Suppressor macrophage treated with lipopolysaccharide for 4 hours (primary cell): Measurements from ENCODE around the gene F2RL1.
"Not testable (repeated sequence)": the region's sequence is repeated elsewhere in the genome, so short reads cannot be mapped to it uniquely, and the experiment has no call there.

Experiments used
- DNase-seq: peaks from one replicate; pipeline ENCODE4 v3.0.0-alpha.2; 2020

F2RL1 gene

DNA sequence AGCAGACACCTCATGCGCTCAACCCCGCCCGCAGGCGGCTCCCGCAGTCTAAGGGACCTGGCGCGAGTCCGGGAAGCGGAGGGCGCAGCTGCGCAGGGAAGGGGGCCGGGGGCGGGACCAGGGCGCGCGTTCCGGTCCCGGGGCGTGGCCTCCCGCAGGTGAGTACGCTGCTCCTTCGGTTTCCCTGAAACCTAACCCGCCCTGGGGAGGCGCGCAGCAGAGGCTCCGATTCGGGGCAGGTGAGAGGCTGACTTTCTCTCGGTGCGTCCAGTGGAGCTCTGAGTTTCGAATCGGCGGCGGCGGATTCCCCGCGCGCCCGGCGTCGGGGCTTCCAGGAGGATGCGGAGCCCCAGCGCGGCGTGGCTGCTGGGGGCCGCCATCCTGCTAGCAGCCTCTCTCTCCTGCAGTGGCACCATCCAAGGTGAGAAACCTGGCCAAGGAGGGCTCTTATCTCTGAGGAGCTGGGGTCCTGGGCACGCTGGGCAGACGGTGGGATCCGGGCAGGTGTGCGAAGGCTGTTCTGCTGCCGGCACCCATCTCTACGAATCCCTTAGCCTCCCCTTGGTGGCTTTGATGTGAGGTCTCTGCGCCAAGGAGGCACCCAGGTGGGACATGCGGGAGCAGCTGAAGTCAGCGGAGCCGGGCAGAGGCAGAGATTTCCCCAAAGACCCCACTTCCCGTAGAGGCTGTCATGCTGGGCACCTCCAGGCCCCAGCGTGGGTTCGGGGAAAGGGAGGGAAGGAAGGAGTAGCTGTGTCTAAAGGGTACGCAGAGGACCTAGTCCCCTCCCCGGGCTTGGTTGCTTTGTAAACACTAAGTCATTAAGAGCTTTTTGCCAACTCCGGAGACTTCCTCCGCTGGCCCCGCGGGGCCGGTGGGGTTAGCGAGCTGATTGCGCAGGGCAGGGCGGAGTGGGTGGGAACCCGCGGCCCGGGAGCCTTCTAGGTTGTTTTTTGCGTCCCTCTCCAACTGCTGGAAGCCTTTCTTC lies at the start of gene F2RL1:
Gene F2RL1, plus strand, starts transcription at position 187 of the 988 bp plus-strand sequence. Its CDS starts 153 bp downstream, at position 340.
- DNase-seq, result peak; percentile 44

DNA sequence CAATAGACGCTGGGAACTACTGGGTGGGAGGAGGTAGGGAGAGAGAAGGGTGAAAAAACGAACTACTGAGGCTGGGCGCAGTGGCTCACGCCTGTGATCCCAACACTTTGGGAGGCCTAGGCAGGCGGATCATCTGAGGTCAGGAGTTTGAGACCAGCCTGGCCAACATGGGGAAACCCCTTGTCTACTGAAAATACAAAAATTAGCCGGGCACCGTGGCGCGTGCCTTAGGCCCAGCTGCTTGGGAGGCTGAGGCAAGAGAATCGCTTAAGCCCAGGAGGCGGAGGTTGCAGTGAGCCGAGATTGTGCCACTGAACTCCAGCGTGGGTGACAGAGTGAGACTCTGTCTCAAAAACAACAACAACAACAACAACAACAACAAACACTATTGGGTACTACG lies 47.8 kb upstream of the F2RL1 start:
- not testable (repeated sequence) for DNase-seq

DNA sequence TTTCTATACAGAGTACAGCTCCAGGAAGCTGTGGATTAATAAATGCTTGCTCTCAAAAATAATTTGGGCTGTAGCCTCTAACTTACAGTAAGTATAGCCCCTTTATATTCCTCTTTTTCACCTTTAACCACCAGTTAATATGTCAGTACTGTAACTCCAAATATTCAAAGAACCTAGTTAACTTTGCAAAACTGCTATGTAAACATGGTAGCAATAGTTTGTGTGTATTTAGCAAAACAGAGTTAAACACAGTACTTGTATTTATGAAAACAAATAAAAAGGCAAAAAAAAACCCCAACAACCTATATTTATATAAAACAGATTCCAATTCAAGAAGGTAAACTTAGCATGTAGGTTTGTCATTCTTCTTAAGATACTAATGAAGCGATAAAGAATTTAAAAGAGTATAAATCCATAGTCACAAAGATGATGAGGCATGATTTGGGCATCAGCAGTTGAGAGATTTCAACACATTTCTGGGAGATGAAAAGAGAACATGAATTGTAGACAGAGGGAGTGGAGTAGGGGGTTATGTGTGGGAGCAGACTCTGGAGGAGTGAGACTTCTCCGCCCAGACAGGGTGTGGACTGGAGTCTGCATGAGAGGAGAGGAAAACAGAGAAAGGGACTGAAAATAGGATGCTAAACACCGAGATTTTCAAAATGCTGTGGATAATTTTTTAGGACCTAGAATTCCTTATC lies 47.0 kb upstream of the F2RL1 start:
- no peak for DNase-seq

- no peak for DNase-seq
These were observed 42.9 kb upstream of the F2RL1 start for GRCh38 chr5:76775921-76776320.

DNA sequence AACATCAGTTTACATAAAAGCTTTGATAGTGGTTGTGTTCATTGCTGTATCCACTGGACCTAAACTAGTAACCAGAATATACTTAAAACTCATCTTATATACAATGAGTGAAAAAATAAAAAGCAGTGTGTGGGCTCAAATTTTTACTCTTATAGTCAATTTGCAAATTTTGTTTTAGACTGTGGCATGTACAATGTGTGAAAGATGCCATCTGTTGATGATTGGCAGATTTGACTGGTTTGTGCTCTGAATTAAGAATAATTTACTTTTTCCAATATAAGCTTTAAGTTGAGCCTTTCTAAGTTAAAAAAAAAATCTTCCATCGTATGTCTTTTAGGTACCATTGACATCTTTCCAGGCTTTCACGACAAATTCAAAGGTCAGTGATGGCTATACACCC lies 42.4 kb upstream of the F2RL1 start:
- no peak for DNase-seq

GRCh38 chr5:76780616-76781015 lies 38.2 kb upstream of the F2RL1 start:
- DNase-seq, result not testable (repeated sequence)

DNA sequence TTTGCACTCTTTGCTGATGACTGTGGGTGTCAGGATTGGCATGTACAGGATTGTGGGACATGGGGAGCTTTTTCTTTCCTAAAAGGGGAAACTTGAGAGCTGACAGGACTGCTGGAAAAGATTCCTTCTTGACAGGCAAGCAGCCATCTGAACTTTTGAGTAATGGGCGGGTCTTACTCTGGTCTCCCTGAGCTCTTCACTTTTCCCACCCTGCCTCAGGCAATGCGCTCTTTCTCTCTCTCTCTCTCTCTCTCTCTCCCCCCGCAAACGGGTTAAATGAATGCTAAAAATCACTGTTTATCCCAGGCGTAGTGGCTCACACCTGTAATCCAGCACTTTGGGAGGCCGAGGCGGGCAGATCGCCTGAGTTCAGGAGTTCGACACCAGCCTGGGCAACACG lies 37.1 kb upstream of the F2RL1 start:
- DNase-seq, result no peak

DNA sequence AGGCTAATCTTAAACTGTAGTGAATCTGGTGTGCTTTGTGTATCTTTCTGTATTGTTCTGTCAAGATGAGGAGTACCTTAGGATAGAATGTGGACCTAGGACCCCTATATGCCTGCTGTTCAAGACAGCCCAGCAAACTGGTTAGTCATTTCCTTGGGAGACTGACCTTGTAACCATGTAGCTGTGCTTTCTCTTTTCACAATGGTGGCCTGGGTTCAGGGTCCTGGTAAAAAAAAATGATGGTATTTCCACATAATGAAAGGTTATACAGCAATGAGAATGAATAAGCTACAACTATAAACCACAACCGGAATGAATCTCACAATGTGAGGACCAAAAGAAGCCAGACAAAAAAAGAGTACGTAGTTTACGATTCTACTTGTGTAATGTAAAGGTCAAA lies 36.4 kb upstream of the F2RL1 start:
- DNase-seq, result no peak

GRCh38 chr5:76787237-76787636 lies 31.6 kb upstream of the F2RL1 start:
- DNase-seq, result no peak

- no peak for DNase-seq
These were observed 30.5 kb upstream of the F2RL1 start for GRCh38 chr5:76788362-76788761.

DNA sequence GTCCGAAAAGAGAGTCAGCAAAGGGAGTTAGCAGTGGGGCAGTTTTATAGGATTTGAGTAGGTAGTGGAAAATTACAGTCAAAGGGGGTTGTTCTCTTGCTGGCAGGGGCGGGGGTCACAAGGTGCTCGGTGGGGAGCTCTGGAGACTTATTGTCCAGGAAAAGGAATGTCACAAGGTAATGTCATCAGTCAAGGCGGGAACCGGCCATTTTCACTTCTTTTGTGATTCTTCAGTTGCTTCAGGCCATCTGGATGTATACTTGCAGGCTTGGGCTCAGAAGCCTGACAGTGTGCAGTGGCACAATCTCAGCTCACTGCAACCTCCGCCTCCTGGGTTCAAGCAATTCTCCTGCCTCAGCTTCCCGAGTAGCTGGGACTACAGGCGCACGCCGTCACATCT lies 29.6 kb upstream of the F2RL1 start:
- not testable (repeated sequence) for DNase-seq

DNA sequence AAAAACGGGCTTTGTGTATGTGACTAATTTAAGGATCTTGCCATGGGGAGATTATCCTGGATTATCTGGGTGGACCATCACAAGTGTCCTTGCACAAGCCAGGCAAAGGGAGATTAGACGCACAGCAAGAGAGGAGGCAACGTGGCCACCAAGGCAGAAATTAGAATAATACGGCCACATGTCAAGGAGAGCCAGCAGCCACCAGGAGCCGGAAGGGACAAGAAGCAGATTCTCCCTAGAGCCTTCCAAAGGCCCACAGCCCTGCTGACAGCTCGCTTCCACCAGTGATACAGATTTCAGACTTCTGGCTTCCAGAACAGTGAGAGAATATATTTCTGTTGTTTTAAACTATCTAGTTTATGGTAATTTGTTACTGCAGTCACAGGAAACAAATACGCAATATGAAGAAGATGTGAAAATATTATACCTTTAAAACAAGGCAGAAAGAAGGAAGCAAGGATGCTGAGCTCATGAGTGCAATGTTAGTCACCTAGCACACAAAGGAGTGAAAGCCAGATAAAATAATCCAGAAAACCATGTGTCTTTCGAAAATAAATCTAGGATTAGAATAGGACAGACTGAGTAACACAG lies 28.7 kb upstream of the F2RL1 start:
- DNase-seq, result no peak

DNA sequence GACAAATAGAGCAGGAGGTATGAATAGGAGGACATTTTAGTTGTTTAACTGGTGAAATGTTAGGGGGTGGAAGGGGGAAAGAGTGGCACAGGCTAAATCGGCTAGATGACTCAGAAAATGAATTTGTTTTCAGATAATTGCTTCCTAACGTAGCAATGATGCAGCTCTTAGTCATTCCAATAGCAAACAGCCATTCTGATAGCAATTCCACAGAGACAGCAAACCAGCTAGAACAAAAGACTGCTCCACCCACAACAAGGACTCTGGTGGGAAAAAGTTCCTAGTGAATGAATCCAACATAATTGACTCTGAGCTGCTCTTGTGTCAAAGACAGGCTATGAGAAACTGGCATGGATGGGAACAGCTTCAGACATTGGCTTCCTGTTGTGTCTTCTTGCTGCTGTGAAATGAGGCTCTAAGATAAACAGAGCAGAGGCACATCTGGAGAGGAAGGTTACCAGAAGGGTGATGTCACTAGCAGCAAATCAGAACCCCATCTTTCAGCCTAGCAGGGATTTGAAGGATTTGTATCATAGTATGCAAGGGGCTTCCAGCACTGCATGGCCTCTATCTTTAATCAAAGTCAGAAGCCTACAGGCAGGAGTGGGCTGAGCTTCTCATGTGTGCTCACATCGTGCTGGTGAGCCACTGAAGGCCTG lies 28.1 kb upstream of the F2RL1 start:
- peak; percentile 39 for DNase-seq

GRCh38 chr5:76791461-76791860 lies 27.4 kb upstream of the F2RL1 start:
- DNase-seq, result no peak

GRCh38 chr5:76794871-76795270 lies 24.0 kb upstream of the F2RL1 start:
- peak; percentile 43 for DNase-seq

- no peak for DNase-seq
These were observed 19.2 kb upstream of the F2RL1 start for GRCh38 chr5:76799588-76799987.

GRCh38 chr5:76800579-76800978 lies 18.3 kb upstream of the F2RL1 start:
- DNase-seq, result no peak

DNA sequence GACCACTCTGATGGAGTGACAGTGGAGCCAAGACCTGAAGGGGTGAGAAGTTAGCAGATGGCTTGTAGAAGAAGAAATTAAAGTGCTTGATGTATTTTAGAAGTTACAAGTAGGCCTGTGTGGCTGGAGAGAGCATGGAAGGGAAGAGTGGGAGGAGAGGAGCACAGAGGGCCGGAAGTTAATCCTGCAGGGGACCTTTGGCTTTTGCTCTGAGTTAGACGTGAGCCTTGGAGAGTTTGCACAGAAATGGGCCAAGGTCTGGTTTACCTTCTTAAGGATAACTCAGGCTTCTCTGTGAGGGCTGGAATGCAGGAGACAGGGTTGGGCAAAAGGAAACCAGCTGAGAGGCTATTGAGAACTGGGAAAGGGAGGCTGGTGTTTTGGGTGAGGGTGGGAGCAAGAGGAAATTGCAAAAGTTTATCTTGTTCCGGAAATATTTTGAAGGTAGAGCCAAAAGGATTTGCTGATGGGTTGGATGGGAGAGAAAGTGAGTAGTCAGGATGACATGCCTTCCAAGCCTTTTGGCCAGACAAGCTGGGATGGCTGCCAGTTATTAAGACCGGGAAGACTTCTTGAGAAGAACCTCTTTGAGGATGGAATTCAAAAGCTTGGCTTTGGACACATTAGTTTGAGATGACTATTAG lies 17.5 kb upstream of the F2RL1 start:
- DNase-seq, result no peak

DNA sequence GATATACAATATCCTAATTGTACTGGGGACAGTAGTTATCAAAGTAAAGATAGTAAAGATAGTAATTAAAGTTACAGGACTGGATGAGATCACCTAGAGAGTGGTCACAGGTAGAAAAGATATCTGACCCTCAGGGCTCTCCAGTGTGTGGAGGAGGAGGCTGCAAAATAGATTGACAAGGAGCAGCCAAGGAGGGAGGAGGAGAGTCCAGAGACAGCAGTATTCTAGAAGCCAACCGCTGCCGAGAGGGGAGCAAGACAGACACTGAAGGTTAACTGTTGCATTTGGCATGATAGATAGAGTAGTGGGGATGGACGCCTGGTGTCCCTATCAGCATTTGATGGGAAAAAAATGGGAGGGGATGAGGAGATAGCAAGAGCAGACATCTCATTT lies 17.0 kb upstream of the F2RL1 start:
- DNase-seq, result no peak

GRCh38 chr5:76804266-76804665 lies 14.6 kb upstream of the F2RL1 start:
- no peak for DNase-seq

- DNase-seq, result peak; percentile 88
These were observed 12.9 kb upstream of the F2RL1 start for GRCh38 chr5:76805821-76806505.

DNA sequence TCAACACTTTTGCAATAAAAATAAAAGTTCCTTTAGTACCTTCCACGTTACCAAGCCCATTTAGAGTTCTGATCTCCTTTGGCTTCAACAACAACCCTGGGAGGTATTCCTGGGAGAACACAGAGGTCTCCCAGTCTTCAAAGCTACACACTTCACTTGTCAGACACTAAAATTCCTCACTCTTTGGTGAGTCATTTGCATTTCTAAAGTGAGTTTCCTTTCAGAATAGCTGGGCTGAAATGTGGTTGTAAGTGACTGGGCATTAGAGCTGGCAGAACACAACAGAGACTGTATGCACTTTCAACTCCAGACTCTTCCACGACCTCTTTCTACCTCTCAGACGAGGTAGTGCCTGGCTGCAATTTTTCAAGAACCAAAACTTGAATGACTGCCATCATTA lies 11.5 kb upstream of the F2RL1 start:
- DNase-seq, result peak; percentile 32
